Measurements from ENCODE around the gene ADCY4.

ADCY4 gene

GRCh38 chr14:24293525-24293924 is 41.3 kb downstream of the ADCY4 start:
- FAIRE-seq, result no peak

- FAIRE-seq, result no peak
Measured at GRCh38 chr14:24292118-24292807, 42.6 kb downstream of the ADCY4 start.

GRCh38 chr14:24291446-24292117 is 43.3 kb downstream of the ADCY4 start:
- FAIRE-seq, result no peak

GRCh38 chr14:24290746-24291145 is 44.1 kb downstream of the ADCY4 start:
- FAIRE-seq, result no peak

- FAIRE-seq, result no peak
Measured at GRCh38 chr14:24289649-24290280, 45.1 kb downstream of the ADCY4 start.

- FAIRE-seq, result no peak
Measured at GRCh38 chr14:24286996-24287395, 47.9 kb downstream of the ADCY4 start.

- FAIRE-seq, result no peak
Measured at GRCh38 chr14:24285351-24285750, 49.5 kb downstream of the ADCY4 start.

- FAIRE-seq, result no peak
Measured at GRCh38 chr14:24284501-24285035, 50.3 kb downstream of the ADCY4 start.

- FAIRE-seq, result no peak
Measured at GRCh38 chr14:24283796-24284460, 50.9 kb downstream of the ADCY4 start.

- FAIRE-seq, result no peak
Measured at GRCh38 chr14:24282736-24283135, 52.1 kb downstream of the ADCY4 start.

- FAIRE-seq, result no peak
Measured at GRCh38 chr14:24281636-24282035, 53.2 kb downstream of the ADCY4 start.

- no peak for FAIRE-seq
Measured at GRCh38 chr14:24280797-24281460, 53.9 kb downstream of the ADCY4 start.

GRCh38 chr14:24279301-24280186 is 55.3 kb downstream of the ADCY4 start:
- no peak for FAIRE-seq

GRCh38 chr14:24278424-24278823 is 56.4 kb downstream of the ADCY4 start:
- no peak for FAIRE-seq

GRCh38 chr14:24277606-24278321 is 57.1 kb downstream of the ADCY4 start:
- FAIRE-seq, result no peak

- FAIRE-seq, result no peak
Measured at GRCh38 chr14:24277071-24277470, 57.8 kb downstream of the ADCY4 start.

- FAIRE-seq, result no peak
Measured at GRCh38 chr14:24274101-24274543, 60.7 kb downstream of the ADCY4 start.

GRCh38 chr14:24273422-24273998 is 61.4 kb downstream of the ADCY4 start:
- FAIRE-seq, result no peak

- FAIRE-seq, result no peak
Measured at GRCh38 chr14:24272467-24272866, 62.4 kb downstream of the ADCY4 start.

- FAIRE-seq, result no peak
Measured at GRCh38 chr14:24271834-24272263, 63.0 kb downstream of the ADCY4 start.
